ENCODE results near the gene NETO2.

GRCh38 chr16:47065766-47066688 lies 77.7 kb downstream of the NETO2 start:
- TF ChIP-seq TAF1 (IDR thresholded peaks at IDR 0.05; ENCODE audit: borderline replicate concordance, insufficient read depth, low read length) = no peak
- TF ChIP-seq, protein P1, sequence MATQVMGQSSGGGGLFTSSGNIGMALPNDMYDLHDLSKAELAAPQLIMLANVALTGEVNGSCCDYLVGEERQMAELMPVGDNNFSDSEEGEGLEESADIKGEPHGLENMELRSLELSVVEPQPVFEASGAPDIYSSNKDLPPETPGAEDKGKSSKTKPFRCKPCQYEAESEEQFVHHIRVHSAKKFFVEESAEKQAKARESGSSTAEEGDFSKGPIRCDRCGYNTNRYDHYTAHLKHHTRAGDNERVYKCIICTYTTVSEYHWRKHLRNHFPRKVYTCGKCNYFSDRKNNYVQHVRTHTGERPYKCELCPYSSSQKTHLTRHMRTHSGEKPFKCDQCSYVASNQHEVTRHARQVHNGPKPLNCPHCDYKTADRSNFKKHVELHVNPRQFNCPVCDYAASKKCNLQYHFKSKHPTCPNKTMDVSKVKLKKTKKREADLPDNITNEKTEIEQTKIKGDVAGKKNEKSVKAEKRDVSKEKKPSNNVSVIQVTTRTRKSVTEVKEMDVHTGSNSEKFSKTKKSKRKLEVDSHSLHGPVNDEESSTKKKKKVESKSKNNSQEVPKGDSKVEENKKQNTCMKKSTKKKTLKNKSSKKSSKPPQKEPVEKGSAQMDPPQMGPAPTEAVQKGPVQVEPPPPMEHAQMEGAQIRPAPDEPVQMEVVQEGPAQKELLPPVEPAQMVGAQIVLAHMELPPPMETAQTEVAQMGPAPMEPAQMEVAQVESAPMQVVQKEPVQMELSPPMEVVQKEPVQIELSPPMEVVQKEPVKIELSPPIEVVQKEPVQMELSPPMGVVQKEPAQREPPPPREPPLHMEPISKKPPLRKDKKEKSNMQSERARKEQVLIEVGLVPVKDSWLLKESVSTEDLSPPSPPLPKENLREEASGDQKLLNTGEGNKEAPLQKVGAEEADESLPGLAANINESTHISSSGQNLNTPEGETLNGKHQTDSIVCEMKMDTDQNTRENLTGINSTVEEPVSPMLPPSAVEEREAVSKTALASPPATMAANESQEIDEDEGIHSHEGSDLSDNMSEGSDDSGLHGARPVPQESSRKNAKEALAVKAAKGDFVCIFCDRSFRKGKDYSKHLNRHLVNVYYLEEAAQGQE (IDR thresholded peaks at IDR 0.05; ENCODE audit: insufficient read depth in 1 of 2, low read depth in 2 of 2, low read length in 2 of 2) = no peak
- TF ChIP-seq POLR2AphosphoS5 (IDR thresholded peaks at IDR 0.05; ENCODE audit: low read depth, low read length) = no peak
- no peak for TF ChIP-seq SIN3A (IDR thresholded peaks at IDR 0.05; ENCODE audit: borderline replicate concordance, insufficient read depth, low read length)
